Occipital lobe (tissue), 2 donors: Measurements from ENCODE around the gene RB1. TPM values are rescaled to one million over a fixed set of nuclear protein-coding genes. Genes with fewer than 3 reads are reported as not detected.
"Not testable (repeated sequence)": the region's sequence is repeated elsewhere in the genome, so short reads cannot be mapped to it uniquely, and the experiment has no call there.

Experiments used
- DNase-seq: peaks from one replicate; lab custom pipeline; 2025; lab: John Stamatoyannopoulos, UW
- total RNA-seq: library from RNA; depleted of rRNA; stranded (reverse); fragments of >200 nt; gene quantifications from one replicate; pipeline ENCODE4 v1.2.3, GENCODE V29; 2014

The RB1 gene
- total RNA-seq, 1 donor from 2014 or later: 48.8 TPM

GRCh38 chr13:48448959-48449614 lies 145.5 kb downstream of the RB1 start:
- DNase-seq: no peak

DNA sequence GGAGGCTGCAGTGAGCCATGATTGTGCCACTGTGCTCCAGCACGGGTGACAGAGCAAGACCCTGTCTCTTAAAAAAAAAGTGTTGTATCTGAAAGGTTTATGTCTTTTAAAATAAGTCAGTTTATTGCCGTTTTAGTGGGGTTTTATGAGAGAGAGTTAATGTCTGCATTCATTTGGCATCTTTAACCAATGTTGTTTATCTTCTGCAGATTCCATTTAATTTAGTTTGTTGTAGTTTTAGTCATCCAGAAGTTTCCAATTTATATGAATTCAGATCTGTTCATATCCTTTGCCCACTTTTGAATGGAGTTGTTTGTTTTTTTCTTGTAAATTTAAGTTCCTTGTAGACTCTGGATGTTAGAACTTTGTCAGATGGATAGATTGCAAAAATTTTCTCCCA lies 146.1 kb downstream of the RB1 start:
- DNase-seq: no peak

GRCh38 chr13:48451196-48451595 lies 147.6 kb downstream of the RB1 start:
- DNase-seq: not testable (repeated sequence)

- no peak for DNase-seq
Observed at GRCh38 chr13:48456546-48456945, 153.0 kb downstream of the RB1 start.

GRCh38 chr13:48457578-48458242 lies 154.2 kb downstream of the RB1 start:
- DNase-seq: no peak

- no peak for DNase-seq
Observed at GRCh38 chr13:48475230-48475629, 171.7 kb downstream of the RB1 start.

DNA sequence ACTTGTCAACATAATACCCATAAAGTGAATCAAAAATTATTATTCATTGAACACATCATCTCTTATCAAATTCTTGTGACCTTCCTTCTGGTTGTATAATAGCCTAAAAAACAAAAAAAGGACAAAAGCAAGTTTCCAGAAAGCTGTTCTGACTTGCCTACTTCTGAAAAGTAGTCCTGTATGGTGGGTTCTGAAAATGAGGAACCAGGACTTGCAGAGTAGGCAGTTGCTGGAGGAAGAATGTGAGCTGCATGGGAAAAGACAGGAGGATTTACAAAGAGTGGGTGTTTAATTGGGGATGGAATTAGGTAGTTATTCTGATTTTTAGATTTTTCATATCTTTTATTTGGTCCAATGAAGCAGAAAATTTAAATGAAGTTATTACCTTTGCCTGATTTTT lies 172.7 kb downstream of the RB1 start:
- no peak for DNase-seq

DNA sequence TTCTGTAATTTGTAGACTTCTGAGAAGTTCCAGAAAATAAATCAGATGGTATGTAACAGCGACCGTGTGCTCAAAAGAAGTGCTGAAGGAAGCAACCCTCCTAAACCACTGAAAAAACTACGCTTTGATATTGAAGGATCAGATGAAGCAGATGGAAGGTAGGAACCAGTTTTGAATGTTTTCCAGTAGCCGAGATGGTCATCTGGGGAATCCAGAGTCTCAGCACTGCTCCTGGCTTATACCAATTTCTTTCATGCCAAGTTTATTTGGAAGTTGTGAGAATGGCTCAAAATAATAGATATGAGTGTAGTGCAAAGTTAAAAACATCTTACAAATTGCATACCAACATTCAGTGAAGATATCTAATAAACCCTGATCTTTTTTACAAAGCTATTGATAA lies 173.1 kb downstream of the RB1 start:
- DNase-seq: no peak

- no peak for DNase-seq
Observed at GRCh38 chr13:48477191-48477855, 173.8 kb downstream of the RB1 start.

GRCh38 chr13:48478391-48478790 lies 174.8 kb downstream of the RB1 start:
- DNase-seq: no peak

- DNase-seq: no peak
Observed at GRCh38 chr13:48483575-48483974, 180.0 kb downstream of the RB1 start.

GRCh38 chr13:48485432-48485831 lies 181.9 kb downstream of the RB1 start:
- DNase-seq: no peak

DNA sequence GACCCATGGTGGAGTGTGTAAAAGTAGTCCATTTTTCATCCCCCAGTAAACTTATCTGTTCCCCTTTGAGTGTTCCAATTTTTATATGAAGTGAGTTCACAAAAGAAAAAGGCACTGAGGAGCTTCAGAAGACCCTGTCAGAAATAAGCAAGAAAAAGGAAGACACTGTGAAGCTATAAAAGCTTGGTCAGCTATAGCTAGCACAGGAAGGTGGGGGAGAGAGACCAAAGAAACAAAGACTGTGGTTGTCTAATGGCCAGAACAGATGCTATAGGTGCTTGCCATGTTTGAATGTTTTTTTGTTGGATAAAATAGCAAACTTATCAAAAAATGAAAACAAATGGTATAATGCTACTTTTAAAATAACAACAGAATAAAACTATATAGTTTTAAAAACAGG lies 182.8 kb downstream of the RB1 start:
- DNase-seq: no peak

GRCh38 chr13:48486836-48487235 lies 183.3 kb downstream of the RB1 start:
- DNase-seq: no peak

GRCh38 chr13:48487968-48488367 lies 184.4 kb downstream of the RB1 start:
- DNase-seq: no peak

- no peak for DNase-seq
Observed at GRCh38 chr13:48488995-48489394, 185.4 kb downstream of the RB1 start.

DNA sequence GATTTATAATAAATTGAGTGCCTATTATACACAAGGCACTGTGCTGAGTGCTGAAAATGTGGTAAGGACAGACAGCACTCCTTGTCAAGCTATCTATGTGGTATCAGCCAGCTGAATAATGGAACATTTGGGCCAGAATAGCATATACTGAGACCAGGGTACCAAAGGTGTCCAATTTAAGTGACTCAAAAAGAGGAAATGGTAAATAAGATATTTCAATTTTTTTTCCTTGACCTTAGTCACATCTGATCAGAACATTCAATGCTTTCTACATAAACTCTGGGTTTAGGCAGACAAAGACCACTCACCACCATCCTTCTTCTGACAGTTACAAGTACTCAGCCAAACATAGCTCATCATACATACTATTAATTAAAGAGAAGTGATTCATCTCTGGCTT lies 186.1 kb downstream of the RB1 start:
- DNase-seq: no peak

- DNase-seq: no peak
Observed at GRCh38 chr13:48490241-48490640, 186.7 kb downstream of the RB1 start.

GRCh38 chr13:48491423-48492095 lies 188.0 kb downstream of the RB1 start:
- DNase-seq: no peak

DNA sequence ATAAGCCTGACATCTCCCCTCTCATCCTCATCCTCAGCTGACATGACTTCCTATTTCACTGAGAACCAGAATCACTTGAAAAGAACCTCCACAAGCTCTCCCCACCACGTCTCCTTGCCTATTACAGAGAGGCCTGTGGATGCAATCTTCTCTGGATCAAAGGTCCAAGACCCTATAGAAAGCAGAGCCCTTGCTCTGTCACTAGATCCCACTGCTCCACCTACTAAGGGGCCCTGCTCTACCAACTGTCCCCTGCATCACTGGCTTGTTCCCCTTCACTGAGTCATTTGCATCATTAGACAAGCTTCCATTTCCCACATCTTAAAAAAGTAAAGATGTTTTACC lies 188.5 kb downstream of the RB1 start:
- no peak for DNase-seq

DNA sequence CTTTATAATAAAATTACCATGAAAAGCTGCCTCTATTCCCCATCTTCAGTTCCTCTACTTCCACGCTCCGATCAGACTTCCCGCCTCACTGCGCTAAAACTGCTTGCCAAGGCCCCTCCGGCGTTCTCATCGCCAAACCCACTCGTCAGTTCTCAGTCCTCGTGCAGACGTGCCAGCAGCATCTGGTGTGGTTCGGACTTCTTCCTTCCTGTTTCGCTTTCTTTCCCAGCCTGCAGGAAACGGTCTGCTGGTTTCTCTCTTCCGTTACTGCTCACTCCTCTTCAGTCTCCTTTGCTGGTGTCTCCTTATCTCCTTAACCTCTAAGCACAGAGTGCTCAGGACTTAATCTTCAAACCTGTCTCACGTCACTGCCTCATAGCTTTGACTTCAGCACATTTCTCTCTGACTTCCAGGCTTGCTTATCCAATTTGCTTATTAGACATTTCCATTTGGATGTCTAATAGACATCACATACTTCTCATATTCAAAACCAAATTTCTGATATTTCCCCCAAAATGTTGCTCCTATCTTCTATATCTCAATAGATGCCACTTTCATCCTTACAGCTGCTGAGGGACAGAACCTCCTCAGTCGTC lies 189.0 kb downstream of the RB1 start:
- peak; percentile 42 for DNase-seq
